HG03565 (cell line): ENCODE results near the gene SLC10A7.

Experiments used
- ATAC-seq: cut with Tn5 transposase; IDR thresholded peaks from one replicate; pipeline ENCODE4 v1.9.1; 2021; ENCODE audit warnings: mild to moderate bottlenecking, moderate library complexity; ENCODE audit not compliant: unreplicated experiment

Gene SLC10A7

DNA sequence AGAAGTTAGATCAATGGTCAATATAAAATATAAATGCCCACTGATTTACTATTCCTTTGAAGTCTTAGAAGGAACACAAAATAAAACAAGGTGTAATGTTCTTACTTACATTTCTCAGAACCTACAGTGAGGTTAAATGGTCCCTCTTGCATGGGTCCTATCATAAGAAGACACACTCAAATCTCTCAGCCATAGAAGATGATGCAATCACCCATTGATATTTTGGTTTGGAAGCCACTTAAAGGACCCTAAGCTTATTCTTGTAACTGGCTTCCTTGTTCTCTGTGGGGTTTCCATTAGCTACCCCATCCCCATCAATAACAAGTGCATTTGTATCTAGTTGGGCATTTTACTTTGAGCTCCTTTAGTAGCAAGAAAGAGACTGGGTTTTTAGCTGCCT, 292.3 kb downstream of the SLC10A7 start:
- no peak for ATAC-seq

DNA sequence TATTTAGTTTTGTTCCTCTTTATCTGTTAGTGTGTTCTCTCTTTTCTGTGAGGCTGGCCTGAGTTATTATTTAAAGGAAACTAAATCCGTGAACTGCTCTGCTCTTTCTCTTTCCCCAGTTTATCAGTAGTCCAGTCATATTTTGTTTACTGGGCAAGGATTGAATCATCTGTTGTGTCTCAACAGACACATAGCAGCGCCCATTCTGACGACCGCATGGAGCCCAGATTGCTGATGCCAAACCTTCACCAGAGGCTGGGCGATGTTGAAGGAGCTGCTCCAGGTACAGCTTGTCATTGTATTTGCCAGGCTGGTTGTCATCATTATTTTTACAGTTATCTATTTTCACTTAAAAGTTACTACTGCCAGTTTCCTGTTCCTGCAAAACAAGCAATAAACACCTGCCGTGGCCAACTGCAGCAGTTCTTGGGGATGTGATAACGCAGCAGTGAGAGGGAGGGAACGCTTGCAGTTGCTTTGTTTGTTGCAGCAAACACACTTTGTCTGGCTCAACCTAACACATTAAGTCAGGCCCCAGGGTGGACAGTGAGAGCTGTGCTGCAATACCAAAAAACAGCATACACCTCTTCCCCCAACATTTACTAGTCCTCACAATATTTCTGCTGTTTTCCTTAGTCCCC, 297.3 kb downstream of the SLC10A7 start:
- no peak for ATAC-seq

DNA sequence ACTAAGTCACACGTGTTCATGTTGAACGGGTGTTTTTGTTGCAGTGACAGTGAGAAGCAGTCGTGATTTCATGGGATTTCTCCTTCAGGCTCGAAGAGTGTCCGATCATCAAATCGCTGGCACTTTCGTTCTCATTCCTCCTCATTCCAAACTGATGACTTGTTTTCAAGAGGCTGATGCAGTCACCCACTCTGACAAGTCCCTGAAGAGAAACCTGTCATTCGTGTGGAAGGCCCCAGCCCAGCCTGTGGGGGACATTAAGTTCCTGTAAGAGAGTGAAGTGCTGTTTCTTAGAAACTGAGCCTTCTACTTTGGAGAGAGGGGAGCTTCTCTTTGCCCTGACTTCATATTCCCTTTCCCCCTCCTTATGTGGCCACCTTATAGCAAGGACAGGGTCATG, 299.4 kb downstream of the SLC10A7 start:
- no peak for ATAC-seq

DNA sequence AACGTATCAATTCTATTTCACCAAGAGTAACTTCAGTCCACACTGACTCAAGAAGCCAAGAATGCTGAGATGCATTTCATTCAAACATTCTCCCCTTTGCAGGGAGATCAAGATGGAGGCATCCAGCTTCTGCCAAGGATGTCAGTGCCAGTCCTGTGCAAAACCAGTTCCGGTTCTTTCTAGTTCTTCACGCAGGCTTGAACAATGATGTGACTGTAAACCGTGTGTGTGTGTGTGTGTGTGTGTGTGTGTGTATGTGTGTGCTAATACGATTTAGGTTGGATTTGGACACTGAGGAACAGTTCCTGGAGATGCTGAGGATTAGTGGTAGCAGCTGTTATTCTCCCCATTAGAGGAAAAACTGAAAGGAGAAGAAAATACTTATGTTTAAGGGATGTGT, 307.5 kb downstream of the SLC10A7 start, which contains the start of gene REELD1:
TSS of gene REELD1 (plus strand) at position 301 of the 400 bp plus-strand sequence. CDS start 2,415 bp downstream, outside the sequence.
- ATAC-seq = no peak

DNA sequence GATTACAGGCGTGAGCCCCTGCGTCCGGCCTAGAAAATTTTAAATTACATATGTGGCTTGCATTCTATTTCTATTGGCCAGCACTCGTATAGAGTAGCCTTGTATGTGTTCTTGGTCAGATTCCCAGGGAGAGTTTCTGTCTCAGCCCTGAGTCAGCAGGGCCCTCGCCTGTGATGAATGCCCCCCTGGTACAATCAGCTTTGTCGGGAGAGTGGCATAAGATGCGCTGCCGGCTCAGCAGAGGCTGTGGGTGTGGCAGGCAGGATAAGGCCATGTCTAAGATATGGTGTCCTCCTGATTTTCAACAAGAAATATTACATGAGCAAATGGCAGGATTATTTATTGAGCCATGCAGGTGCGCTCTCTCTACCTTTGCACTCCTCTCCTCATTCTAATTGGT, 309.0 kb downstream of the SLC10A7 start:
- ATAC-seq = no peak

DNA sequence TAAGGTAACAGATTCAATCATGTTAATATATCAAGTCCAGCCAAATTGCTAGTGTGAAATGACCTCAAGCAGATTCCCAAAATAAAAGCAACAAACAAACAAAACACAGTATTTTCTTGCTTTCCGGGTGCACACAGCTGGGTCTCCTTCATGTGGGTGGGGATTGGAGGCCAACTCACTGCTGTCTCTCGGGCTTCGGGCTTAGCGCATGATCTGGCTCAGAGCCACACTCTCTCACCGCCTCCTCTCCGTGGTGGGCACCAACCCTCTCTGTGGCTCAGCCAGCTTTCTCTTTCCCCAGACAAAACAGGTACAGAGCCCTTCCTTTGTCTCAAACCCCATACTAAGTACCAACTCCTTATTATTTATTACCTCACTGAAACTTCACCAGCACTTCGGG, 310.3 kb downstream of the SLC10A7 start:
- no peak for ATAC-seq

DNA sequence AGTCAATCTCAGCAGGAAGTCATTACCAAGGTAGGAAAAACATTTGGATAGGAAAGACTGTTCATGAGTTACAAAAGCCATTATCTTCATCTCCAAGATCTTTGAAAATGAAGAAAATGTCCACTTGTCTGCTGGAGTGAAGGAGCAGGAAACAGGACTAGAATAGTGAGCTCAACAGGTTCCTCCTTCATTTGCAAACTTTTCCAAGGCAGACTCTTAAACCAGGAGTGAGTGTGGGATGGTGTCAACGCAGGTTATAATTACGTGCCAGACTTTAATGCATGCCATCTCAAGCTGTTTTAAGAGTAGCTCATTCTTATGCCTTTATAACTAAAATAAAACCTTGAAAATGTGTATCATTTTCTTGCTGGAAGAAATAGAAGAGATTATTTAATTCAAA, 310.9 kb downstream of the SLC10A7 start:
- ATAC-seq = no peak

DNA sequence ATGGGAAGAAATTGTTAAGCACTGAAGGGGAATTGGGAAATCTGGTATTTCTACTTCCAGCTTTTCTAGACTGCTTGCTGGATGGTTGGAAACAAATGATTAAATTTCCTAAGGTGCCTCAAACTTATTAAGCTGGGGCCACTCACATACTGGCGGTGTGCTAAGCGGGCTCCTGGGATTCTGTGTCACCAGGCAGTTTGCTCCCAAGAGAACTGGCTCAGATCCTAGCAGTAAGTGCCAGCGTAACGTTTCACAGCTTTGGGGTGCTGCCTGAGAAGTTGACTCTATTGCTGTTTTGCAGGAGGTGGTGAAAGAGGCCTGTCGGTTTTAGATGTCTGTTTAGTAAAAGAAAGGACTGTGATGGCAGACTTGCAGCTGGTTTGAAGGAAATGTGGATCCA, 314.3 kb downstream of the SLC10A7 start:
- no peak for ATAC-seq
